ENCODE data around the gene FADS1. TPM values are rescaled to one million over a fixed set of nuclear protein-coding genes. Genes with fewer than 3 reads are reported as not detected.
A peak's percentile ranks its signal among the peaks of the same experiment; 100 is the strongest.

The FADS1 gene
- total RNA-seq, 6 donors from 2014 or later: 38.8 to 63.7 (median 53.2) TPM

GRCh38 chr11:61797263-61797944 lies 19.4 kb downstream of the FADS1 start:
- Histone ChIP-seq H3K36me3 (peaks cover 0 to 23% (median 8%) of the 10 kb centered on the region in 4 donors), H3K27me3 (no peaks in the 10 kb centered on the region), H3K4me3 (no peak overlapping the region), H3K4me1 (peaks cover 8 to 14% (median 12%) of the 10 kb centered on the region in 4 donors), H3K27ac (peak overlapping the region in 3 of 4 donors; percentile 3 to 38 (median 17)), H3K9me3 (no peaks in the 10 kb centered on the region)
- 29 to 30% methylated on average over 3 of the region's 3 CpGs for WGBS, 2 donors
- DNase-seq: peak in 1 of 2 donors; percentile 78
- peak in 1 of 2 donors; percentile 62 for ATAC-seq (ENCODE audit: low FRiP score in 2 of 2)
- TF ChIP-seq CTCF (IDR thresholded peaks at IDR 0.05): peak; percentile 61 to 92 (median 86)
- no peak for TF ChIP-seq EP300 (IDR thresholded peaks at IDR 0.05)
- TF ChIP-seq POLR2A (IDR thresholded peaks at IDR 0.05): no peak

DNA sequence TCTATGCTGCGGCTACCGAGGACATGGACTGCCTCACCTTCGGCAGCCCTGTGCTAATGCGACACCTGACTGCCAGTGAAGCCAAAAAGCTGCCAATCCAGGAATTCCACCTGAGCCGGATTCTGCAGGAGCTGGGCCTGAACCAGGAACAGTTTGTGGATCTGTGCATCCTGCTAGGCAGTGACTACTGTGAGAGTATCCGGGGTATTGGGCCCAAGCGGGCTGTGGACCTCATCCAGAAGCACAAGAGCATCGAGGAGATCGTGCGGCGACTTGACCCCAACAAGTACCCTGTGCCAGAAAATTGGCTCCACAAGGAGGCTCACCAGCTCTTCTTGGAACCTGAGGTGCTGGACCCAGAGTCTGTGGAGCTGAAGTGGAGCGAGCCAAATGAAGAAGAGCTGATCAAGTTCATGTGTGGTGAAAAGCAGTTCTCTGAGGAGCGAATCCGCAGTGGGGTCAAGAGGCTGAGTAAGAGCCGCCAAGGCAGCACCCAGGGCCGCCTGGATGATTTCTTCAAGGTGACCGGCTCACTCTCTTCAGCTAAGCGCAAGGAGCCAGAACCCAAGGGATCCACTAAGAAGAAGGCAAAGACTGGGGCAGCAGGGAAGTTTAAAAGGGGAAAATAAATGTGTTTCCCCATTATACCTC lies 20.8 kb downstream of the FADS1 start:
- H3K4me1 ChIP-seq: peaks cover 17 to 23% (median 21%) of the 10 kb centered on the region in 4 donors
- TF ChIP-seq POLR2AphosphoS5 (IDR thresholded peaks at IDR 0.05) (no peak), CTCF (IDR thresholded peaks at IDR 0.05) (no peak), POLR2A (IDR thresholded peaks at IDR 0.05) (no peak), EP300 (IDR thresholded peaks at IDR 0.05) (no peak)
- H3K27me3 ChIP-seq: no peaks in the 10 kb centered on the region
- H3K36me3 ChIP-seq: peaks cover 0 to 14% (median 6%) of the 10 kb centered on the region in 4 donors
- H3K9me3 ChIP-seq: no peaks in the 10 kb centered on the region
- ATAC-seq (ENCODE audit: low FRiP score in 2 of 2) (no peak), DNase-seq (no peak)
- H3K27ac ChIP-seq: no peak overlapping the region
- H3K4me3 ChIP-seq: no peak overlapping the region
- 95% methylated on average over 13 to 18 of the region's 18 CpGs for WGBS, 2 donors

GRCh38 chr11:61795459-61795858 lies 21.3 kb downstream of the FADS1 start:
- Histone ChIP-seq H3K36me3 (peaks cover 0 to 14% (median 6%) of the 10 kb centered on the region in 4 donors), H3K27ac (no peak overlapping the region), H3K9me3 (no peaks in the 10 kb centered on the region), H3K27me3 (no peaks in the 10 kb centered on the region), H3K4me3 (no peak overlapping the region), H3K4me1 (peaks cover 18 to 26% (median 22%) of the 10 kb centered on the region in 4 donors)
- TF ChIP-seq EP300 (IDR thresholded peaks at IDR 0.05) (no peak), POLR2A (IDR thresholded peaks at IDR 0.05) (no peak)
- no peak for ATAC-seq (ENCODE audit: low FRiP score in 2 of 2)
- WGBS, 2 donors: 90 to 95% methylated on average over 11 to 12 of the region's 12 CpGs
- DNase-seq: peak in 1 of 2 donors; percentile 41

- DNase-seq: no peak
- TF ChIP-seq EP300 (IDR thresholded peaks at IDR 0.05): no peak
- no peak for TF ChIP-seq POLR2AphosphoS5 (IDR thresholded peaks at IDR 0.05)
- TF ChIP-seq CTCF (IDR thresholded peaks at IDR 0.05): no peak
- TF ChIP-seq POLR2A (IDR thresholded peaks at IDR 0.05): no peak
- no peak overlapping the region for H3K4me3 ChIP-seq
- no peaks in the 10 kb centered on the region for H3K9me3 ChIP-seq
- no peak for ATAC-seq (ENCODE audit: low FRiP score in 2 of 2)
- H3K27me3 ChIP-seq: no peaks in the 10 kb centered on the region
- WGBS, 2 donors: 87 to 89% methylated on average over 4 of the region's 4 CpGs
- H3K36me3 ChIP-seq: peaks cover 0 to 22% (median 15%) of the 10 kb centered on the region in 4 donors
- H3K4me1 ChIP-seq: peaks cover 18 to 26% (median 22%) of the 10 kb centered on the region in 4 donors
- H3K27ac ChIP-seq: no peak overlapping the region
These were observed 22.2 kb downstream of the FADS1 start for GRCh38 chr11:61794579-61794978.

DNA sequence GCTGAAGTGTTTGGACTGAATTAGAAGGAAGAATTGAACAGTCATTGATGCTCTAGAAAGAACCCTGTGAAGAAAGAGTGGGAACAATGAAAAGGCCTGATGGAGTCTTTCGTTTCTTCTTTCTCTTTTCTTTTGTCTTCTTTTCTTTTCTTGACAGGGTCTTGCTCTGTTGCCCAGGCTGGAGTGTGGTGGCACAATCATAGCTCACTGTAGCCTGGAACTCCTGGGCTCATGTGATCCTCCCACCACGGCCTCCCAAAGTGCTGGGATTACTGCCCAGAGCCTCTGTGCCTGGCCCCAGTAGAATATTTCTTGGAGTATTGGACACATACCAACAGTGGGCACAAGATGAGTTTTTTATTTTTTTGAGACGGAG lies 23.0 kb downstream of the FADS1 start:
- WGBS, 2 donors: 52 to 76% methylated on average over 3 of the region's 3 CpGs
- H3K9me3 ChIP-seq: no peaks in the 10 kb centered on the region
- H3K4me1 ChIP-seq: peaks cover 18 to 26% (median 22%) of the 10 kb centered on the region in 4 donors
- H3K27ac ChIP-seq: no peak overlapping the region
- ATAC-seq (ENCODE audit: low FRiP score in 2 of 2) (no peak), DNase-seq (no peak)
- H3K36me3 ChIP-seq: peaks cover 4 to 30% (median 22%) of the 10 kb centered on the region in 4 donors
- no peak for TF ChIP-seq POLR2AphosphoS5 (IDR thresholded peaks at IDR 0.05)
- TF ChIP-seq CTCF (IDR thresholded peaks at IDR 0.05): no peak
- TF ChIP-seq POLR2A (IDR thresholded peaks at IDR 0.05): no peak
- no peak for TF ChIP-seq EP300 (IDR thresholded peaks at IDR 0.05)
- peak overlapping the region in 1 of 4 donors; percentile 64 for H3K4me3 ChIP-seq
- H3K27me3 ChIP-seq: no peaks in the 10 kb centered on the region
